GM19397 (cell line): ENCODE results near the gene MAST4.

ENCODE experiments used
- ATAC-seq: cut with Tn5 transposase; IDR thresholded peaks from one replicate; pipeline ENCODE4 v1.9.1; 2021; ENCODE audit warnings: mild to moderate bottlenecking, moderate library complexity; ENCODE audit not compliant: unreplicated experiment

The MAST4 gene

DNA sequence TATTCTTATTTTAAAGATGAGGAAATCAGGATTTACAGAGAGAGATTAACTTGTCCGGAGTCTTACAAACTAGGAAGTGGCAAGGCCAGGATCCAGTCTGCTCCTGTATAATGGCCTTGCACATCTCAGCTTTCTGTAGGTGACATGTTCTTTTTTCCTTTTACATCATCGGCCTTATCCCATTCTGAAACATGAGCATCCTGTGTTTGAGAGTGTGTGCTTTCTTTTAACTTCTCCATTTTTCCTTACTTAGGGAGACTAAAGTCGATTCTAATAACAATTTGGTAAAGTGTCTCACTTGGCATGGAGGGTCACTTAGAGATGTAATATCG lies 385.8 kb downstream of the MAST4 start:
- no peak for ATAC-seq

DNA sequence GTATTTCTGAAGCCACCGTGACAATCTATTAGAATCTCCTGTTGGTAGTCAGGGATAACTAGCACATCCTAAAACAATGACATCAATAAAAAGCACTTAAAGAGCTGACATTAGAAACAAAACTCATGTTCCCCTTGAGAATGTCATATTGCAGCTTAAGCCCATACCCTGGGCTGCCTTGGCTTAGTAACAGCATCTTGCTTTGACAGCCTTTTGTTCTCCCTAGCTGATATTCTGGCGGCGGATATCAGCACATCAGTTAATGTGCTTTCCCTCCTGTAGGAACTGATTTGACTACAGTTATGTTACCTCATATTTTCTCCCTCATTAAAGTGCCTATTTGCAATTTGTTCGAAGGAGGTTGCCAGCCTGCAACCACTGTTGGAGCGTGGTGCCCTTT lies 386.3 kb downstream of the MAST4 start:
- ATAC-seq, result no peak

DNA sequence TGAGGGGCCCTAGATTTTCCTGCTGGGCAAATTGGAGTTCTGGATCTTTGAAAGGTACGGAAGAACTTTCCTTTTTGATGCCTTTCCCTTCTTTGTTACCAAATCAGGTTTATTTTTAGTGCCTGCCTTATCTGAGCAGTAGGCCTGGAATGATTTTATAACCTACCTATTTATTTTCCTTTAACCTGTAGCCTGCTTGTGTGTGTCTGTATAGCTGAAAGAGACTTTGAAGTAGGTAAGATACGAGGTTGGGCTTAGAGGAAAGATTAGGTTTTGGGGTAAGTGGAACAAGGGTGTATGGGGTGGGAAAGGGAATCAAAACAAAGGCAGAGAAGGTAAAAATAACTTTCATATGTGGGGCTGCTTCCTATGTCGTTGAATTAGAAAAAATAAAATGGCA lies 389.2 kb downstream of the MAST4 start:
- ATAC-seq, result no peak

DNA sequence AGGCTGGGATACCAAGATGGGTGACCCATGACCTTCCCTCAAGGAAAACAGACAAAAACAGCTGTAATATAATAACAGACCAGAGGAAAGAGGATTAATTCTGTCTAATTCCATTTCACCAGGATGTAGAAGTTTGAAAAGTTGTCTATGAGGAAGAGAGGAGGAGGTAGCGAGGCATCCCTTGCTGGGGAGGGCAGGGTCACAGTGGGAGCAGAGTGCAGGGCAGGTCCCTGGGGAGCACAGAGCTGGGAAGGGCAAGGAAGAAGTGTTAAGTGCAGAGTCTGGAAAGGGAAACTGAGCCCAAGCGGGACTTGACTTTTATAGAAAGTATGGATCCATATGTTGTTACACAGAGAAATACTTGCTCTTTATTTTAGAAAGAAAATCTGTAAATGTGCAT lies 389.8 kb downstream of the MAST4 start:
- ATAC-seq, result no peak

DNA sequence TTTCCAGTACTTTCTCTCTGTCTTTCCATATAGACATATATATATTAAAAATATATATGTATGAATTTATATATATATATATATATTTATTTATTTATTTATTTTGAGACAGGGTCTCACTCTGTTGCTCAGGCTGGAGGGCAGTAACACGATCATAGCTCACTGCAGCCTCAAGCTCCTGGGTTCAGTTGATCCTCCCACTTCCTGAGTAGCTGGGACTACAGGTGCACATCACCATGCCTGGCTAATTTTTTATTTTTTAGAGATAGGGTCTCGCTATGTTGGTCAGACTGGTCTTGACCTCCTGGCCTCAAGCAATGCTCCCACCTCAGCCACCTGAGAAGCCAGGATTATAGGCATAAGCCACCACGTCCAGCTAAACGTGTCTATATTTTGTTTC lies 390.3 kb downstream of the MAST4 start:
- no peak for ATAC-seq

DNA sequence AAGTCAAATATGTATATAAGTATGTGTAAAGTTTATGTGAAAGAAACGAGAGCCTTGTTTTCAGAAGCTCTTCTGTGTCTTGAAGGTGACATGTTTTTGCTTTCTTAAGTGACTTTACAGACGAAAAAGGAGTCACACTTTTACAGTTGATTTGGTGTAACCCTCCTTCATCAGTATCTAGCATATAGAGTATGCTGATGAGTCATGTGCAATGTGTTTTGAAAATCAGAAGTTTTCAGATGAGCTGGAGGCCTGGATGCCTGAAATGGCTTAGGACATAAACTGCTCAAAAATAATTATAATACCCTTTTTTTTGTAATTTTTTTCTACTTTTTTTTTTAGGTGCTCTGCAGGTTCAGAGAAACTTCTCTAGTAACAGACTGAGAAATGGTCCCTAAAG lies 390.9 kb downstream of the MAST4 start:
- no peak for ATAC-seq

DNA sequence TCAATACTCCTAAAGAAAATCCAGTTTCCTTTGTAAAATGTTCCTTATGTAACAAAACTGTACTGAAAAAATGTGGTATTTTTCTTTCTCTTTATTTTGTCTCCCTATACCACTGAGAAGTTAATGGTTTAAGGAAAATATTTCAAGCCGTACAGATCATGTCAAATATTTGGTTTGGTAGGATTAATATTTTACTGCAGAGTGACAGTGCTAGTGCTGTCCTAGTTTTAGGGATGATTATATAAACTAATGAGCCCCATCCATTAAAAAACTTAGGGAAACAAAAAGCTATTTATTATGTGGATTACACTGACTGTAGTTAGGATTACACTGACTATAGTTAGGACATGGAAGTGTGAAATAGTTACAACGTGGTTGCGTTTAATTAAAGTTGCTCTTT lies 391.3 kb downstream of the MAST4 start:
- no peak for ATAC-seq

DNA sequence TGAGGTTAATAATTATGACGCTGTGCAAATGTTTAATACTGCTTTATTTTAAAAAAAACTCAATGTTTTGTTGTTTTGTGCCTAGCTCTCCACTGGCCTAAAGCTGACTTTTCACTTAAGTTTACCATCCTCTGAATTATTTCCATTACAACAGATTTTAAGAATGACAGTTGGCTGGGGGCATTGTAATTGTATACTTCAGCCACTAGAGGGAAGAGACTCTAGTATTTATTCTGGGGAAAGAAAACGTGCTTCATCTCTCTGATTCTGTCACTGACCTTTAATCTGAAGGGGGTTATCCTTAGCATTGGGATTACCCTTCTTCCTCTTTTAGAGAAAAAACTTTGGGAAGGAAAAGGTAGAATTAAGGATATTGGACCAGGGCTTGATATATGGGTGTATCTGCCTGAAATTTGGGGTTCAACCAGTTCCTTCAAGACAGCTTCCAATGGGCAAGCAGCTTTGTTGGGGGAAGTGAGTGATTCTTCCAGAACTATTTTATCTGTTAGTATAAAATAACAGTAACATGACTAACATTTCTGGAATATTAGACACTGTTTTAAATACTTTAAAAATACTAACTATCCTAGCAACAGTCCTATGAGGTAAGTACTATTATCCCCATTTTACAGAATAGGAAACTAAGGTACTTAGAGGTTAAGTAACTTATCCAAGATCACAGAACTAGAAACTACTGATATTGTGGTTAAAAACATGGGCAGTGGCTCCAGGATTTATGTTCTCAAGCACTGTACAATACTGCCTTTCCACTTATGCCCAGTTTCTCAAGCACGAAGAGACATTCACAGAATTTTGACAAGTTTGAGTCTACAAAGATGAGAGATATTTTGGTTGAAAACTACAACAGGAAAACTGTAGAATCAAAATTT lies 392.0 kb downstream of the MAST4 start:
- no peak for ATAC-seq

DNA sequence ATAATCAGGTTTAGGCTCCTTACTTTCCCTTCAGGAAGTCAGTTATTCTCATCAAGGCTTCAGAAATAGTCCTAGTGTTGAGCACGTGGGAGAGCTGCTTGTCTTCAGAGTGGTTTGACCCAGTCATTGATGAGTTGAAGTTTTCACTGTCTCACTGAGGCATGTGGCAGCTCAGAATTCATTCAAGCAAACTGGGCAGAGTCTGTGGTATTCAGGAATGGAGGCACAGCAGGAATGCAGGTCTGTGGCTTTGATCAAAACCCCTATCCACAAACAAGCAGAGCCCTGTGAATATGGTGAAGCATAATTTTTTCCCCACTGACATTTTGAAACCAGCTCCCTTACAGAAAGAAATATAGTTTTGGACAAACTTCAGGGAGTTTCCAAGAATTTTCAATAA lies 393.1 kb downstream of the MAST4 start:
- no peak for ATAC-seq

DNA sequence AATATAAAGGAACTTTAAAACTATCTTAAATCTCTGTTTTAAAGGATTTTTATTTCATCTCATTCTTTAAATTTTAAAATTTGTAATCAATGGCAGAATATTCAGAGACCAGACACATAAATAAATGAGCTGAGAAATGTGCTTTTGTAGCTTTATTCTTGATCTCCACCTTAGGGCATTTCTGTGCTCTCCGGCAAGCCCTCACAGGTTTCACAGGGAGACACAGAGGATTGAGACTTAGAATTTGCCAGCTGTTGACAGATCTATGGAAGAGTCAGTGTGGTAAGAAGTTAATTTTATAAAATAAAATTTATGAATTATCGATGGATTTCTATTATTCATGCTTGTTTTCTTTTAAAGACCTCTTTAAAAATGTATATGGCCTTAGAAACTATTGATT lies 393.6 kb downstream of the MAST4 start:
- ATAC-seq, result no peak

DNA sequence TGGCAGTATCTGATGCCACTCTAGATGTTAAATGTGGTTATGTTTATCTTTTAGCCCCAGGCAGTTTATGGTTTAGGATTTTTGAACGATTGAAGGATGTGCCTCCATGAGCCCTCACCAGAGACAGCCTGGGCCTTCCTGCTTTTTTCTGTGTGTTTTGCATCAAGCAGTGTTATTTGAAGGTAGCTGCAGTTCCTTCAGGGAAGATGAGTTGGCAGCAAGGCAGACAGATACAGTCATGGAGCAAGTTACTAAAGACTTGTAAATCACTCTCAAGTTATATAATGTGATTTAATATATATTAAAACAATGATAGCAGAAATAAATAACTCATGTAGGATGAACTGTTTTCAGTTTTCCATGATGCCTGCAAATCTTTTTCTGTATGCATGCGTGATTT lies 395.6 kb downstream of the MAST4 start:
- no peak for ATAC-seq

DNA sequence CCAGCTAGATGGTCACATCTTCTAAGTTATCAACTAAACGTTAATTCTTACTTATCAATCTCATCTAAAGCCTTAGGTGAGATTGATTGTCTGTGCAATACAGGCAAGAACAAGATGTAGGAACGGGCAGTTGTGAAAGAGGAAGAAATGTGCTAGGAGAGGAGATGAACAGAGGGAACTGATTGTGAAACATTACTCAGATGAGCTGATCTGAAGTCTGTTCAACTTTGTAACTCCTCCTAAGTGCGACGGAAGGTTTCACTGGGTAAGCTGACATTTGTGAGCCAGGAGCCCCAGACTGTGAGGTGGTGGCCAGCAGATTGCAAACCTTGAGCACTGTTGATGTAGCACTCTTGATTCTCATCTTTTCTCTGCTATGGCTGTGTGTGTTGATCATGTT lies 396.4 kb downstream of the MAST4 start:
- no peak for ATAC-seq

DNA sequence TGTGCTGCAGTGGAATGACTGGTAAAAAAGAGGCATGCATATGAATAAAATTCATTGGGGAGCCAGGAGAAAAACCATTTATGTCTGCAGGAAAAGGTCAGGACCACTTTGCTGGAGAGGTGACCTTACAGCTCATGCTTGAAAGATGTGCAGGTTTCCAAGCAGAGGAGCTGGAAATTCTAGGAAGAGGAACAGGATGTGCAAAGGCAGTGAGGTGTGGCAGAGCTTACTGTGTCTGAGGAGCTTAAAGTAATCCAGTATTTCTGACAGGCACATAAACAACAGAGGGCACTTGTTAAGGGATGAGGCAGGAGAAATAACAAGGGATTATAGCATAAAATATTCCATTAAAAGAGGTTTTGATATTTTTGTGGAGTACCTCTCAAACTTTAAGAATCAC lies 397.3 kb downstream of the MAST4 start:
- no peak for ATAC-seq

DNA sequence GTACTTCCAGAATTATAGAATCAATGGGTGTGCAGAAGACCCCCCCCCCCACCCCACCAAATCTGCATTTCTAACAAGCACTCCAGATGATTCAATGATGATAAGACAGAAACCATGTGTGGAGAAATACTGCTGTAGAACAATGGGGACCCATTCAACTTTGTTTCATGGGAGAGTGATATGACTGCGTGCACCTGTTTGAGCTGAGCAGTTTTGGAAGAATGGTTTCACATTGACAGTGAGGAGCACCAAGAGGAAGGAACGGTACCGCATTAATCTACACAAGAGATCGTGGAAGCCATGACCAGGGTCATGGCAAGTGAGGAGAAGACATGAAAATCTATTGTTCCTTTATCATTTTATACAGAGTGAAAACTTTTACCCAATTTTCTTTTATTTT lies 397.7 kb downstream of the MAST4 start:
- no peak for ATAC-seq

DNA sequence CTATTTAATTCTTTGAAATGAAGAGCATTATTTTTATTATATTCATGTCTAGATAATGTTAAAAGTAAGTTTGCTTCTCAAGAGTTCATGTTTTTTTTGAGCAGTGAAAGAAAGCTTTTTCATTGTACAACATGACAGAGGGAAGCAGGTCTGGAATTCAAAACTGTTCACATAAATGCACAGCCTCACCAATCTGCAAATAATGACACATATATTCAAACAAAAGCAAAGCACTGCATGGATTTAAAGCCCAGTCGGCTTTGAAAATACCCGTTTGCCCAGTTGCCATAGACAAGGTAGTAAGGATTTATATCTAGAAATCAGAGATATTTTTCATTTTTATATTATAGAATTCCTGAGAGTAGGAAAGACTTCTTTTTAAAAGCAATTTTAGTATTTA lies 398.6 kb downstream of the MAST4 start:
- ATAC-seq, result no peak

DNA sequence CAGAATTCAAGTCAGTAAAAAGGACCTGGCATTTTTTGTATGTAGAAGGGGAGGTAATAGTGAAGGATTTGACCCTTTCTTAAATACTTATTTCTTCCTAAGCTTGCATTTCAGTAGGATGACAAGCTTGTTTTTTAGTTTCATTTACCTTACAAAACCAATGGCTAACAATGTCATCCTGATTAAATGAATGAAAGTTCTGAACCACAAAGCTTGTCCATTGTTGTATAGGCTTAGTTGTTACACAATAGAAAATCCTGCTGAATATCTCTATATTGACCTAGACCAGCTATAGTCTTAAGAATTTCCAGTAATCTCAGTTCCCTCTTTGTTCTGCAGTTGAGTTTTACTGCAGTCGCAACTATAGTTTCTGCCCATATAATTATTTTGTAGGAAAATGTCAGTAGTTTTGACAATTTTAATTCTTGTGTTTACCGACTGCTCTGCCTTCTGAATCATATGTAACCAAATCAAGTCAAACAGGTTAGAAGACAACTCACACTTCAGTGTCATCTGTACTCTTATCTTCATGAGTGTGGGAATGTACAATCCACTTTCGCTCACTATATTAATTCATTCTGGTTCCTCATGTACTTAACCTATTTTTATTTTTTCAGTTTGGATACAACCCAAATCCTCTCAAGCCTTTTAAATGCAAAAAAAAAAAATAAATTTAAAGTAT lies 404.7 kb downstream of the MAST4 start:
- no peak for ATAC-seq

DNA sequence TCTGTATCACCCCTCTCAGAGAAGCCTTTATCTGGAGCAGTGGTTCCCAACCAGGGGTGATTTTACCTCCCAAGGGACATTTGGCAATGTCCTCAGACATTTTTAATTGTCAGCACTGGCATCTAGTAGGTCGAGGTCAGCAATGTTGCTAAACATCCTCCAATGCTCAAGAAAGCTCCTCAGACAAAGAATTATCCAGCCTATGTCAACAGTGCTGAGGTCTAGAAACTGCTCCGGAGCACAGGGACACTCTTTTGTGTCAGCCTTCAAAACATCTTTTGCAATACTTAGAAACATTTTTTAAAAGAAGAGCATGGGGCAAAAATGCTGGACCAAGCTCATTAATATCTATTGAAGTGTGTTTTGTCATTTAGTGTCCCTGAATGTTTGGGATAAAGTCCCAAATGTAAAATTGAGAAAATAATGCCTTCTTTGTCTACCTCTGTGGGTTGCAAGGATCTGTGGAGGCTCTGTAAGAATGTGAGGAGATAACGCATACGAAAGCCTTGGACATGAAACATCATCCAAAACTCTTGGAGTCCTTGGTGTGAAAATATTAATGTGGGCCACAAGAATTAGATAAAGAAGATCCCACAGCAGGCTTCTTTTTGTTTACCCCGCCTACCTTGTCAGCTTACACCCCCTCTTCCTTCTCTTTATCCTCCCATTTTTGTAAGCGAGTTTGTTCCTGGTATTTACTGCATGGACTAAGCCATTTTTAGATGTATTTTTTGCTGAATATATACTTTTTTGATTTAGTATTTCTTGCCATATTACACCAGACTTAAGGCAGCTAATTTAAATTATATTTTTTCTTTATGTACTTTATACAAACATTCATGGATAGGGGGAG lies 406.9 kb downstream of the MAST4 start:
- no peak for ATAC-seq

DNA sequence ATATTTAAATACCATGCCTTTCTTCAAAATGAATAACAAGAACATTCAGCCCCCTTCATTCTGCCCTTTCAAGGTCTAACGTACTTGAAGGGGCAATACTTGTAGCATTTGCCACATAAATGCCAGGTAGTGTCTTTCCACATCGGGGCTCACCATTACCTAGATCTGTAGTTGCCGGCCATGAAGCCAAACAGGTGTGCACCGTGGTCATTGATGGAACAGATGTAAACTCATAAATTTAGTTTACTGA lies 407.4 kb downstream of the MAST4 start:
- no peak for ATAC-seq

DNA sequence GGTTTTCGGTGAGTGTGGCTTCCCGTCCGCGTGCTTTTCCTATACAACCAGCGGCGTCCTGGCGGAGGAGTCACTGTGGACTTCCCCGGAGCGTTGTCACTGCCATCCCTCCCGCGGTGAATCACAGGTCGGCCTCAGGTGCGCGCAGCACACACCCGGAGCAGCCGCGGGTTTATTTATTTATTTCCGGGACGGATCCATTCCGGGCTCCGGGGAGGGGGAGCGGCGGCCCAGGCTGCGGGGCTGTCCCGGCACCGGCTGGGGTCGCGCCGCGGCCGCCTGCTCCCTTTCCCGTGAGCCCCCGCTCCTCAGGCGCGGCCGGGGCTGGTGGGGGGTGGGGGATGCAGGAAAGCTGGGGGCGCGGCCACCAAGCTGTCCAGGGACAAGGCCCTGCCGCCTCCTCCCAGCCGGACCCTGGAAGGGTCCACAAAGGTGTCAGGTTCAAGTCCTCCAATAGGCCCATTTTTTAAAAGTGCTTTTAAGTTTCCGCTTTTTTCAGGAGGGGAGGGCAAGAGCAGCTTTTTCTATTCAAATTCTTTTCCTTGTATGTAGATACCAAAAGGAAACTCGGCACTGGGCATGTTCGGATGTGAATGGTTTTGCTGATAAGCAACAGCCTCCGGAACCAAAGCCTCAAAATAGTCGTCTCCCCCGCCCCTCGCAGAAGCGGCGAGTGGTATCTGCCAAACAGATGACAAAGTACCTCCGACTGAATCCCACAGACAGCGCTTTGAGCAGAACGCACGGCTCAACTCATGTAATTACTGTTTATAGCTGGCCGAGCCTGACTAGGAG lies 407.9 kb downstream of the MAST4 start:
- peak; percentile 67 for ATAC-seq

DNA sequence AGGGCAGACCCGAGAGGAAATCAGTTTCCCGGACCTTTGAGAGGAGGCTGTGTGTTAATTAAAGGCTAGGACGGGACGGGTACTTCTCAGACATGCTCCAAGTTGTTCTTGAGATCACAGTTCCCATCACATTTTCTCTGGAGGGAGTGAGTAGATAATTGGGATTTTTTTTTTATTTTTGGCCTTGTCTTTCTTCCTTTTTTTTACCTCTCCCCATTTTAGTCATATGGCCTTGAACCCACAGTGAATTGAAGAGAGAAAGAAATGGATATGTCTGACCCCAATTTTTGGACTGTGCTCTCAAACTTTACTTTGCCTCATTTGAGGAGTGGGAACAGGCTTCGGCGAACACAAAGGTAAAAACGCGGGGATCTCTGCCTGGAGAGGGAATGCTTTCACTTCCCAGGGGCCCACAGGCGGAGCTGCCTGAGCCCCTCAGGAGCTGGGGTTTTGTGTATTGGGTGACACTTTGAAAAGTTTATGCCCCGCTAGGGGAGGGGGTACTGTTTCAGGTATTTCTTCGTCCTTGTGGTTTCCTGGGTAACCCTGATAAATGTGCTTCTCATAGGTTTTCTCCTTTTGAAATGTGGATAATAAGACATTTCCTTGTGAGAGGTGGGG lies 408.6 kb downstream of the MAST4 start:
- no peak for ATAC-seq
